WI38 (cell line): ENCODE results near the gene CDH15.

ENCODE experiments used
- H3K4me3 ChIP-seq: 2 replicates; pipeline ENCODE4 v1.5.1; 2011; ENCODE audit warnings: low read depth, mild to moderate bottlenecking, control low read depth, low read length
- TF ChIP-seq, protein P1 (sequence below): IDR thresholded peaks from 2 replicates; pipeline ENCODE4 v1.5.1; 2012; ENCODE audit warnings: low read depth, mild to moderate bottlenecking, control low read depth, low read length

CDH15 gene

DNA sequence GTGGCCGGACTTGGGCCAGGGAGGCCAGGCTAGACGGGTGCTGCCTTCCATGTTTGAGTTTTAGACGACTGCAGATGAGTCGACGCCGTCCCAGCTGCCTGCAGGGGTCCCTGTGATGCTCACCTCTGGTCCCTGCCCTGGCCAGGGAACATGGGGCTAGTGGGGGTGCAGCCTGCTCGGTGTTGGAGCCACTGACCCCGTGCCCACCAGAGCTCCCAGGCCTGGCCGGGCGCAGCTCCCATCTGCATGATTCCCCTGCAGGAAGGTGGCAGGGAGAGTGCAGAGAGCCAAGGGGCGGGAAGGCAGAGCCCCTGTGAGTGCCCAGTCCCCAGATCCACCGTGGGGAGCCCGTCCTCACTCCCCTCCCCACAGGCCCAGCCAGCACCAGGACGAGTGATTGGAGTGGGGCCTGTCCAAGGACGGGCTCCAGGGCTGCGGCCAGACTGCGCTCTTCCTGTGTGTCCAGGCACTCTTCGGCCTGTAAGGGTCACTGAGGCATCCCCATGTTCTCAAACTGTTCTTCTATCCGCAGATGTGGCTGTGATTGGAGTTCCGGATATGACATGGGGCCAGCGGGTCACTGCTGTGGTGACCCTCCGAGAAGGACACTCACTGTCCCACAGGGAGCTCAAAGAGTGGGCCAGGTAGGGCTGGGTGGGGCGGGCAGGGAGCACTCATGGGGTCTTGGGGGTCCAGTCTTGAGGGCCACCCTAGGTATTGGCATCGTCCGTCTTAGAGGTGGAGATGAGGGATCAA lies 26.0 kb upstream of the CDH15 start:
- TF ChIP-seq, protein P1, sequence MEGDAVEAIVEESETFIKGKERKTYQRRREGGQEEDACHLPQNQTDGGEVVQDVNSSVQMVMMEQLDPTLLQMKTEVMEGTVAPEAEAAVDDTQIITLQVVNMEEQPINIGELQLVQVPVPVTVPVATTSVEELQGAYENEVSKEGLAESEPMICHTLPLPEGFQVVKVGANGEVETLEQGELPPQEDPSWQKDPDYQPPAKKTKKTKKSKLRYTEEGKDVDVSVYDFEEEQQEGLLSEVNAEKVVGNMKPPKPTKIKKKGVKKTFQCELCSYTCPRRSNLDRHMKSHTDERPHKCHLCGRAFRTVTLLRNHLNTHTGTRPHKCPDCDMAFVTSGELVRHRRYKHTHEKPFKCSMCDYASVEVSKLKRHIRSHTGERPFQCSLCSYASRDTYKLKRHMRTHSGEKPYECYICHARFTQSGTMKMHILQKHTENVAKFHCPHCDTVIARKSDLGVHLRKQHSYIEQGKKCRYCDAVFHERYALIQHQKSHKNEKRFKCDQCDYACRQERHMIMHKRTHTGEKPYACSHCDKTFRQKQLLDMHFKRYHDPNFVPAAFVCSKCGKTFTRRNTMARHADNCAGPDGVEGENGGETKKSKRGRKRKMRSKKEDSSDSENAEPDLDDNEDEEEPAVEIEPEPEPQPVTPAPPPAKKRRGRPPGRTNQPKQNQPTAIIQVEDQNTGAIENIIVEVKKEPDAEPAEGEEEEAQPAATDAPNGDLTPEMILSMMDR = no peak
- H3K4me3 ChIP-seq = no peak overlapping the region

DNA sequence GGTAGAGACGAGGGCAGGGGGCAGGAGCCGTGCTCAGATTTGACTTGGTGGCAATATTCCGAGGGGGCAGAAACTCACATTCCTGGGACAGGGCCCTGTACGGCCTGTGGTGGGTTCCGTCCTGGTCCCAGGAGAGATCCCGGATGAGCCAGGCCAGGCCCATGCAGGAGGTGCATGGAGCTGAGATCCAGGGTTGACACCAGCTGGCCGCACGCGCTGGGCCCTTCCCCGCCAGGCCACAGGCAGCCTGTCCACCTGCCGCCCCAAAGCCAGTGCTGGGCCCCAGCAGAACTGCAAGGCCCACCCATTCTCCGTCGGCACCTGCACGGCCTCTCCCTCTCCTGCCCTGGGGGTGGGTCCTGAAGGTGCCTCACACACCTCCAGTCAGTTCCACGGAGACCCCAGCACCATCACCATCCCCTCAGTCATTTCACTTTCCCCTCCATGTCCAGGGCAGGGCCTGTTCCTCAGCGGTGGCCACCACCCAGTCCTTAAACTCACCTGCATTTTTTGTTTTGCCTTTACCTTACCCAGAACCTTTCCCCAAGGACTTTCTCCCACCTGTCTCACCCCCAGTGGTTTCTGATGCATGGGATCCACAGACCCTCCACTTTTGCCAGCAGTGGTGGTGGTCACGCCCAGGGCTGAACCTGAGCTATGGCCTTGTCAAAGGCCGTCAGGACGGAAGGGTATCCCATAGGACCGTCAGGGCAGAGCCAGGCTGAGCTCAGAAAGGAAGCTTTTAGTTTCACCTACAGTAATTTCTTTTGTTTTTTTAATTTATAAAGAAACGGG lies 25.1 kb upstream of the CDH15 start:
- TF ChIP-seq, protein P1 = no peak
- no peak overlapping the region for H3K4me3 ChIP-seq

DNA sequence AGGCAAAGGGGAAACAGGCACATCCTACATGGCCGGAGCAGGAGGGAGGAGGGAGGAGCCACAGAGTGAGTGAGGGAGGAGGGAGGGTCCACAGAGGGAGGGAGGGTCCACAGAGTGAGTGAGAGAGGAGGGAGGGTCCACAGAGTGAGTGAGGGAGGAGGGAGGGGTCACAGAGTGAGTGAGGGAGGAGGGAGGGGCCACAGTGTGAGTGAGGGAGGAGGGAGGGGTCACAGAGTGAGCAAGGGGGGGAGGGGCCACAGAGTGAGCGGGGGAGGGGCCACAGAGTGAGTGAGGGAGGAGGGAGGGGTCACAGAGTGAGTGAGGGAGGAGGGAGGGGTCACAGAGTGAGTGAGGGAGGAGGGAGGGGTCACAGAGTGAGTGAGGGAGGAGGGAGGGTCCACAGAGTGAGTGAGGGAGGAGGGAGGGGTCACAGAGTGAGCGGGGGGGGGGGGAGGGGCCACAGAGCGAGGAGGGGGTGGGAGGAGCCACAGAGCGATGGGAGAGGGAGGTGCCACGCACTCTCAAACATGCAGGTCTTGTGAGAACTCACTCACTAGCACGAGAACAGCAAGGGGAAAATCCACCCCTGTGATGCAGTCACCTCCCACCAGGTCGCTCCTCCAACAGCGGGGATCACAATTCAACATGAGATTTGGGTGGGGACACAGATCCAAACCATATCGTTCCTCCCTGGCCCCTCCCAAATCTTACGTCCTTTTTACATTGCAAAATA lies 24.3 kb upstream of the CDH15 start:
- no peak overlapping the region for H3K4me3 ChIP-seq
- TF ChIP-seq, protein P1 = no peak

DNA sequence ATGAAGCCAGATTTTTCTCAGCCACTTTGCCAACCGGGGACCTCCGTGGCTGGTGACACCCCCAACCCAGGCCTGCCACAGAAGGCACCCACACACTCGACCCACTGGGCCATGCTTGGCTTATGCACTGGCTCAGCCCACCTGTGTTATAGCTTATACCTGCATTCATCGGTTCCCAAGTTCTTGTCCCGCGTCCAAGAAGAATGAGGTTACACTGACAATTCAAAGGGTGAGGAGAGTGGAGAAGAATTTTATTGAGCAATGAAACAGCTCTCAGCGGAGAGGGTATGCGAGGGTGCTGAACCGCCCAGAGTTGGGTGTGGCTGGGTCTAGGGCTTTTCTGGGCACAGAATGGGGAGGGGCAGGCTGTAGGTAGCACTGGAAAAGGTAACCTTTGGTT lies 22.2 kb upstream of the CDH15 start:
- TF ChIP-seq, protein P1 = no peak
- no peak overlapping the region for H3K4me3 ChIP-seq

DNA sequence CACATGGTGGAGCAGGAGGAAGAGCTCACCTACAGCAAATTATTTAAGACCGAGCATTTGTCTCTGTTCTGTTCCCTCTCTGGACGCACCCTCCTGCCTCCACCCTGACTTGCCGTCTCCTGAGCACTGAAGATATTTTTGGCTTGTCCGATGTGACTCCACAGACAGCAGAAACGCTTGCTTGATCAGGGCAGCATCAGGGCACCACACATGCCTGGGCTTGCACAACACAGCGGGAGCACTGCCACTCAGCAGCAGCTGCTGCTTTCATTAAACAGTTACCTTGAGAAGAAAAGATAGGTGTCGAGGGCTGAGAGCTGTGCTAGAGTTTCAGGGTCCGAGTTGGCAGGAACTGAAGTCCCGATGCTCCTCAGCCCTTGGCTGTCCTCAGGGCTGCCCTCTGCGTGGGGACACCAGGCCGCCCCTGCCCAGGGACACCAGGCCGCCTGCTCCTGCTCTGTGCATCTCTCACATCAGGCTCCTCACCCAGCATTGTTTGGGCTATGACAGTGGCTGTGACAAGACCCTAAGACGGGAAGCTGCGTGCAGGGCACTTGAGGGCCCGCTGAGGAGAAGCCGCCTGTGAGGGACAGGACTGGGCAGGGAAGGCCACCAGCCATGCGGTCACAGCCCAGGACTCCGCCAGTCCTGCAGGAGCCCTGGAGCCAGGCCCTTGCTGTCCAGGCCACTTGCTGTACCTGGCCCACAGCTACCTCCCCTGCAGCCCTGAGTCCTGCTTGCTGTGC lies 21.3 kb upstream of the CDH15 start:
- no peak overlapping the region for H3K4me3 ChIP-seq
- TF ChIP-seq, protein P1 = no peak

DNA sequence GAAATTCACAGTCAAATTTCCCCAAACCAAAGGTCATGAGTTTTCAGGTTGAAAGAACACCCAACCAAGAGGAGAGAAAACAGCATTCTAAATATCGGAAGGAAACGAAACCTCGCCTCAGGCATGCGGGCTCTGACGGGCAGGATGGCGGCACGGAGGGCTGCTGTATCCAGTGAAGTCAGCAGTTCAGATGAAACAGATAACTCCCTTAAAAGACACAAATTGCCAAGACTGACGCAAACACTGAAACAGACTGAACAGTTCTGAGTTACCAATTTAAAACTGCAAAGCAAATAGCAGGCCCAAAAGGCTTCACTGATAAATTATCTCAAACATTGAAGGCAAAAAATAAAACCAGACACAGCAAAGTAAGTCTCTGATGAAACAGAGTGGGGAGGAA lies 20.6 kb upstream of the CDH15 start:
- H3K4me3 ChIP-seq = no peak overlapping the region
- TF ChIP-seq, protein P1 = no peak
